ENCODE results near the gene LPP. TPM values are rescaled to one million over a fixed set of nuclear protein-coding genes. Genes with fewer than 3 reads are reported as not detected.

Gene LPP
- polyA plus RNA-seq, 1 experiment, result 76.3 TPM

DNA sequence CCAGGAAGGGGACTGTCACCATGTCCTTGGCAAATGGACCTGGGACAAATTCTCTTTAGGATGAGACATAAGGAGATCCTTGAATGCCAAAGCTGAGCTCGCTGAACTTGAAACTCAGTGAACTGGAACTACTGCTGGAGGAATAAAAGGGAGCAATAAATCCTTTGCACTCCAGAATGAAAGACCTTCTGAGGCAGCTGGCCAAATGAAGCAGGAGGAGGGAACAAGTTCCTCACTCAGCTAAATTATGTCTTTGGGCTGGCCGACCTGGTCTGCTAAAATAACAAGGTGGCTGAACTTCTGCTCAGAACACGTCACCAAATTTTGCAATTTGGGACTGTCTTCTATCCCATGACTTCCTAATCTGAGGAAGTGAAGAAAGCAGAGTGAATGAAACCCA lies 314.7 kb downstream of the LPP start:
- H3K27me3 ChIP-seq (ENCODE audit: control insufficient read depth, insufficient read depth, low read length), result no peaks in the 10 kb centered on the region
- H3K4me3 ChIP-seq (ENCODE audit: low read depth, low read length), result no peak overlapping the region
- ChIA-PET POLR2A (no interaction called here), CTCF (interaction anchor here (2.1 kb wide), 1 partner anchor 486 kb away, joined by 4 read pairs; no protein-coding TSS in a partner anchor)
- no peaks in the 10 kb centered on the region for H3K9me3 ChIP-seq (ENCODE audit: control insufficient read depth, insufficient read depth, low read length)
- TF ChIP-seq CTCF (IDR thresholded peaks at IDR 0.05; ENCODE audit: low read depth, low read length), result no peak
- no peak for DNase-seq (ENCODE audit: low read depth, low spot score)
- H3K27ac ChIP-seq (ENCODE audit: low read depth, low read length), result no peak overlapping the region

DNA sequence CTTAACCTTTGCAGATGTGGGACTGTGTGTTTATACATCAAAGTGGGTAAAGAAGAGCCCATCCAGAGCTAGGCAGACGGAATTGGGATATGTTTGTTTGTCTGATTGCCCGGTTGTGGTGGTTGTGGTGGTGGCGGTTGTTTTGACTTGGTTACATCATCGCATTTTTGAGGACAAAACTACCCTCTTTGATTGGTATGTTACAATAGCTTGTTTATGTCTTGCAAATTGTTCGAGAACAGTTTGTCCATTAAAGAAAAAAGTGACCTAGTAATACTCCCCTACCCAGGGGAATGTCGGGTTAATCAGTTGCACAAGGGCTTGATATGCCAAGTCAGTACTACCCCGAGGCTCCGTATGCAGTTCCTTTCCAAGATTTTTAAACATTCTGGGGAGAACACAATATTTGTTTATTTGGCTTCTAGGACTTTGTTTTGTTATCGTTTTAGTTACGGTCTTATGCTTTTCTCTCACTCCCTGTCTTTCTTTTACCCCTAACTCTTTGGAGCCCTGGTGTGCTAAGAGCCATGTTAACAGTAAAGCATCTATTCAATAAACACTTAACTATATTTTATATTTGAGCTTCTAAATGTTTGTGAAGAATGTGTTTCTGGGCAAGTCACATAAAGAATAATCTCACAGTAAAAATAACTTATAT lies 315.4 kb downstream of the LPP start:
- DNase-seq (ENCODE audit: low read depth, low spot score), result no peak
- Histone ChIP-seq H3K9me3 (ENCODE audit: control insufficient read depth, insufficient read depth, low read length) (no peaks in the 10 kb centered on the region), H3K4me3 (ENCODE audit: low read depth, low read length) (no peak overlapping the region), H3K27ac (ENCODE audit: low read depth, low read length) (no peak overlapping the region), H3K27me3 (ENCODE audit: control insufficient read depth, insufficient read depth, low read length) (no peaks in the 10 kb centered on the region)
- CTCF ChIA-PET, result interaction anchor here (2.1 kb wide), 1 partner anchor 485 kb away, joined by 4 read pairs; no protein-coding TSS in a partner anchor
- POLR2A ChIA-PET, result no interaction called here
- TF ChIP-seq CTCF (IDR thresholded peaks at IDR 0.05; ENCODE audit: low read depth, low read length), result no peak

DNA sequence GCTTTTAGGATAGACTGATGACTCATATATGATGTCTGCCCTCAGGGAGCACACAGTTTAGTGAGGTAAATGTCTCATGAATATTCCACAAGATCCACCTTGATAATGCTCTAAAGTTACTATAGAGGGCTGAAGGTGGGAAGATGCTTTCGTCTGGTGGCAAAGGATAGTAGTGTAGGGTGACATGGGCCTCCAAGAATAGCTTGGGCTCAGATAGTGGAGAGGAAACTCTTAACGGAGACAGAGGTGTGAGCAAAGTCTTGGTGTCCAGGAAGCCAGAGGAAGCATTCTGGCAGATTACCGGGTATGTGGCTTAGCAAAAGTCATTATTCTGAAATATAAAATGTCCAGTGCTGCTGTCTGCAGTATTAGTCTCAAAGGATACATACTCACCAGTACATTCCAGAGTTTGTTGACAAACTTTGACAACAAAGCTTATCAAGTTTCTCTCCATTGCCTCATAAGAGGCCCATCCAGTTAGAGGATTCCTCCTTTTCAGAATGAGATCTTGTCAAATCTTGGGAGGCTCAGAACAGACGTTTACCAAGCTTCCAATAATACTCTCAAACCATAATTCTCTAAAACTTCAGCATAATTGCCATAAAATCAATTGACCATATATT lies 316.7 kb downstream of the LPP start:
- ChIA-PET CTCF (interaction anchor here (1.2 to 1.5 kb wide), 3 partner anchors 21 to 571 kb away, joined by 3 read pairs; no protein-coding TSS in a partner anchor), POLR2A (interaction anchor here (0.6 kb wide), 1 partner anchor 125 kb away, joined by 3 read pairs; no protein-coding TSS in a partner anchor)
- no peak for TF ChIP-seq CTCF (IDR thresholded peaks at IDR 0.05; ENCODE audit: low read depth, low read length)
- H3K27ac ChIP-seq (ENCODE audit: low read depth, low read length), result no peak overlapping the region
- H3K4me3 ChIP-seq (ENCODE audit: low read depth, low read length), result no peak overlapping the region
- no peaks in the 10 kb centered on the region for H3K27me3 ChIP-seq (ENCODE audit: control insufficient read depth, insufficient read depth, low read length)
- DNase-seq (ENCODE audit: low read depth, low spot score), result no peak
- no peaks in the 10 kb centered on the region for H3K9me3 ChIP-seq (ENCODE audit: control insufficient read depth, insufficient read depth, low read length)

DNA sequence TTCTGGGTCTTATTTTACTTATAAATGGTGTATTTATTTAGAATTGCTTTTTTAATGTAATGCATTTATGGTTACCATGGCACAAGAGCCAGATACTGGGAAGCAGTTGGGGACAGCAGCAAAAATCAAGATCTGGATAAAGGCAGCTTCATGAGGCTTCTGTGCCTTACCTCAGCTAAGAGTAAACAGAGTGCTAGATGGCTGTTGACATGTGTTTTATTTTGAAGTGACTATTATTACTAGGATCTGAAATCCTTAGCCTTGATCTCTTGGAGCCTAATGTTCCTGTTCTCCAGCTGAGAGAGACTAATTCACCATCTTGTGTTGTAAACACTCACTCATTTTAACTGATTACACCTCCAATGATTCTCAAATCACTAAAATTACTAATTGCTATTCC lies 317.8 kb downstream of the LPP start:
- Histone ChIP-seq H3K27ac (ENCODE audit: low read depth, low read length) (no peak overlapping the region), H3K27me3 (ENCODE audit: control insufficient read depth, insufficient read depth, low read length) (no peaks in the 10 kb centered on the region), H3K9me3 (ENCODE audit: control insufficient read depth, insufficient read depth, low read length) (no peaks in the 10 kb centered on the region), H3K4me3 (ENCODE audit: low read depth, low read length) (no peak overlapping the region)
- DNase-seq (ENCODE audit: low read depth, low spot score), result no peak
- CTCF ChIA-PET, result interaction anchor here (0.6 to 1.5 kb wide), 6 partner anchors 20 to 735 kb away, joined by 3 to 4 read pairs (median 3); no protein-coding TSS in a partner anchor
- POLR2A ChIA-PET, result interaction anchor here (0.6 kb wide), 1 partner anchor 1244 kb away, joined by 3 read pairs; no protein-coding TSS in a partner anchor
- no peak for TF ChIP-seq CTCF (IDR thresholded peaks at IDR 0.05; ENCODE audit: low read depth, low read length)

- Histone ChIP-seq H3K27ac (ENCODE audit: low read depth, low read length) (no peak overlapping the region), H3K27me3 (ENCODE audit: control insufficient read depth, insufficient read depth, low read length) (no peaks in the 10 kb centered on the region), H3K4me3 (ENCODE audit: low read depth, low read length) (no peak overlapping the region), H3K9me3 (ENCODE audit: control insufficient read depth, insufficient read depth, low read length) (no peaks in the 10 kb centered on the region)
- ChIA-PET CTCF (interaction anchor here (1.2 to 1.3 kb wide), 2 partner anchors 483 to 732 kb away, joined by 3 to 4 read pairs; no protein-coding TSS in a partner anchor), POLR2A (interaction anchor here (0.6 kb wide), 1 partner anchor 1244 kb away, joined by 3 read pairs; no protein-coding TSS in a partner anchor)
- DNase-seq (ENCODE audit: low read depth, low spot score), result no peak
- no peak for TF ChIP-seq CTCF (IDR thresholded peaks at IDR 0.05; ENCODE audit: low read depth, low read length)
Observed at GRCh38 chr3:188472336-188472735, 318.4 kb downstream of the LPP start.
